H1 (cell line): Measurements from ENCODE around the gene LCN12. TPM values are rescaled to one million over a fixed set of nuclear protein-coding genes. Genes with fewer than 3 reads are reported as not detected.

Source experiments
- CTCF ChIA-PET: fragments of 300-600 bp; sonication (Branson Sonifier 250); formaldehyde crosslinking; loops from one replicate; lab custom pipeline; 2021; ENCODE audit not compliant: partially characterized antibody; lab: Charles Lee
- POLR2A ChIA-PET: fragments of 300-600 bp; sonication (Branson Sonifier 250); formaldehyde crosslinking; loops from one replicate; lab custom pipeline; 2021; ENCODE audit warnings: inconsistent platforms; ENCODE audit not compliant: partially characterized antibody; lab: Charles Lee
- DNase-seq, 2 experiments: peaks; one replicate each; pipeline versions ENCODE4 v3.0.0 to v3.0.0-alpha.2; 2010 to 2022; ENCODE audit warnings: low spot score in 2 of 2, low read depth in 1 of 2, mixed read lengths in 1 of 2
- FAIRE-seq: peaks from 2 replicates; lab custom pipeline; 2011; peaks lifted over from hg19 to GRCh38; lab: Jason Lieb, UNC
- H2AFZ ChIP-seq: 2 replicates; pipeline ENCODE4 v1.8.1; 2012; ENCODE audit warnings: low read length, inconsistent platforms
- H2AK5ac ChIP-seq: 2 replicates; pipeline ENCODE4 v1.6.1; 2013; ENCODE audit warnings: low read depth, low read length
- H2BK120ac ChIP-seq: replicated peaks from 2 replicates; pipeline ENCODE3; 2013; ENCODE audit warnings: low read depth, low read length, inconsistent platforms
- H2BK12ac ChIP-seq: 2 replicates; pipeline ENCODE4 v1.6.1; 2013; ENCODE audit warnings: low read depth, low read length
- H2BK15ac ChIP-seq: 2 replicates; pipeline ENCODE4 v1.6.1; 2013; ENCODE audit warnings: low read length
- H2BK20ac ChIP-seq: 2 replicates; pipeline ENCODE4 v1.6.1; 2013; ENCODE audit warnings: low read length
- H2BK5ac ChIP-seq: 2 replicates; pipeline ENCODE4 v1.6.1; 2013; ENCODE audit warnings: low read depth, low read length
- H3K14ac ChIP-seq: 2 replicates; pipeline ENCODE4 v1.6.1; 2013; ENCODE audit warnings: inconsistent platforms; ENCODE audit not compliant: insufficient read length
- H3K18ac ChIP-seq: 2 replicates; pipeline ENCODE4 v1.6.1; 2013; ENCODE audit warnings: low read length; ENCODE audit errors: extremely low read depth
- H3K23ac ChIP-seq: 2 replicates; pipeline ENCODE4 v1.6.1; 2013; ENCODE audit warnings: inconsistent platforms; ENCODE audit not compliant: insufficient read length
- H3K23me2 ChIP-seq: 2 replicates; pipeline ENCODE4 v1.6.1; 2013; ENCODE audit warnings: low read depth, low read length
- H3K27ac ChIP-seq: 2 replicates; pipeline ENCODE4 v1.6.1; 2011; ENCODE audit warnings: low read depth, low read length, inconsistent platforms
- H3K27me3 ChIP-seq, 4 experiments: replicated peaks in 1 of 4; 1 replicate in 1 of 4; 2 replicates in 3 of 4; pipeline versions ENCODE4 v1.6.1 to v1.8.1; 2011 to 2013; ENCODE audit warnings: low read length in 3 of 4, mild to moderate bottlenecking in 3 of 4, inconsistent platforms in 2 of 4, mixed read lengths in 2 of 4, moderate library complexity in 1 of 4; ENCODE audit not compliant: control insufficient read depth in 3 of 4, insufficient read depth in 3 of 4; ENCODE audit errors: extremely low read depth in 1 of 4
- H3K36me3 ChIP-seq, 4 experiments: 2 replicates each; pipeline versions ENCODE4 v1.6.1 to v1.8.1; 2011 to 2013; ENCODE audit warnings: mild to moderate bottlenecking in 4 of 4, low read length in 3 of 4, moderate library complexity in 2 of 4, control low read depth in 1 of 4, inconsistent platforms in 1 of 4; ENCODE audit not compliant: insufficient read depth in 4 of 4, control insufficient read depth in 2 of 4
- H3K4ac ChIP-seq: replicated peaks from 2 replicates; pipeline ENCODE3; 2013; ENCODE audit warnings: low read length, low read depth, mixed read lengths, inconsistent platforms; ENCODE audit not compliant: insufficient read length
- H3K4me1 ChIP-seq, 4 experiments: replicated peaks in 1 of 4; 1 replicate in 1 of 4; 2 replicates in 3 of 4; pipeline versions ENCODE4 v1.6.1 to v1.8.1; 2011 to 2013; ENCODE audit warnings: low read length in 3 of 4, inconsistent platforms in 2 of 4, mixed read lengths in 1 of 4; ENCODE audit not compliant: insufficient read depth in 4 of 4, control insufficient read depth in 3 of 4
- H3K4me2 ChIP-seq, 2 experiments: 2 replicates each; pipeline versions ENCODE4 v1.6.1 to v1.8.1; 2011 to 2013; ENCODE audit warnings: low read depth in 2 of 2, low read length in 2 of 2, control low read depth in 1 of 2, inconsistent platforms in 1 of 2, mild to moderate bottlenecking in 1 of 2; ENCODE audit not compliant: insufficient read depth in 1 of 2
- H3K4me3 ChIP-seq, 4 experiments: fragments of 200-600, 300-600 bp in 1 of 4; sonication (generic), shearing (Covaris generic), sonication (Bioruptor Twin) in 1 of 4; 2 replicates each; pipeline versions ENCODE4 v1.5.1 to v1.8.1; 2011 to 2016; ENCODE audit warnings: low read length in 4 of 4, low read depth in 3 of 4, control low read depth in 2 of 4, inconsistent platforms in 2 of 4, mild to moderate bottlenecking in 2 of 4, mixed read lengths in 1 of 4, moderate library complexity in 1 of 4; ENCODE audit not compliant: insufficient read depth in 2 of 4; ENCODE audit errors: extremely low read depth in 1 of 4
- H3K56ac ChIP-seq: replicated peaks from 2 replicates; pipeline ENCODE3; 2013; ENCODE audit warnings: low read depth, mild to moderate bottlenecking, mixed read lengths, low read length, inconsistent platforms; ENCODE audit not compliant: insufficient read length
- H3K79me1 ChIP-seq: 2 replicates; pipeline ENCODE4 v1.6.1; 2013; ENCODE audit warnings: low read depth, low read length, control low read depth
- H3K79me2 ChIP-seq, 2 experiments: 2 replicates each; pipeline versions ENCODE4 v1.6.1 to v1.8.1; 2012 to 2013; ENCODE audit warnings: low read length in 2 of 2, mild to moderate bottlenecking in 2 of 2, inconsistent platforms in 1 of 2; ENCODE audit not compliant: insufficient read depth in 2 of 2, control insufficient read depth in 1 of 2
- H3K9ac ChIP-seq, 4 experiments: replicated peaks in 1 of 4; 1 replicate in 1 of 4; 2 replicates in 3 of 4; pipeline versions ENCODE4 v1.6.1 to v1.8.1; 2011 to 2013; ENCODE audit warnings: low read depth in 3 of 4, low read length in 3 of 4, control low read depth in 2 of 4, mild to moderate bottlenecking in 2 of 4, moderate library complexity in 2 of 4, inconsistent platforms in 1 of 4; ENCODE audit errors: extremely low read depth in 1 of 4
- H3K9me3 ChIP-seq, 2 experiments: 2 replicates each; pipeline versions ENCODE4 v1.6.1 to v1.8.1; 2012 to 2013; ENCODE audit warnings: mild to moderate bottlenecking in 2 of 2, moderate library complexity in 2 of 2, control low read depth in 1 of 2, inconsistent platforms in 1 of 2, low read depth in 1 of 2, low read length in 1 of 2, mixed read lengths in 1 of 2; ENCODE audit not compliant: insufficient read depth in 2 of 2
- H4K20me1 ChIP-seq, 2 experiments: replicated peaks in 1 of 2; 2 replicates each; pipeline versions ENCODE3 to v1.8.1; 2011 to 2013; ENCODE audit warnings: inconsistent platforms in 2 of 2, low read length in 2 of 2, mild to moderate bottlenecking in 1 of 2; ENCODE audit not compliant: insufficient read depth in 2 of 2, control insufficient read depth in 1 of 2
- H4K5ac ChIP-seq: 2 replicates; pipeline ENCODE4 v1.6.1; 2013; ENCODE audit warnings: low read length, low read depth, mixed read lengths, inconsistent platforms; ENCODE audit not compliant: insufficient read length
- H4K8ac ChIP-seq: 2 replicates; pipeline ENCODE4 v1.8.0; 2013; ENCODE audit warnings: mild to moderate bottlenecking, moderate library complexity, low read length, inconsistent platforms; ENCODE audit not compliant: insufficient read depth; ENCODE audit errors: extremely low read depth
- H4K91ac ChIP-seq: replicated peaks from 2 replicates; pipeline ENCODE3; 2013; ENCODE audit warnings: low read length, mixed read lengths, inconsistent platforms; ENCODE audit not compliant: insufficient read length
- CHD1 ChIP-seq: IDR thresholded peaks from 2 replicates; pipeline ENCODE4 v1.6.1; 2012; ENCODE audit warnings: low read depth, low read length, improper control_type of control experiment
- WGBS, 2 experiments: shearing (Covaris generic) in 1 of 2; methylation state at CpG; one replicate each; pipeline versions ENCODE4 v1.1.6 to v1.1.7; 2013 to 2015; ENCODE audit warnings: low lambda C conversion rate in 2 of 2, mixed read lengths in 2 of 2, inconsistent platforms in 1 of 2, low coverage in 1 of 2, missing lambda C conversion rate in 1 of 2; ENCODE audit not compliant: insufficient replicate concordance in 2 of 2, insufficient coverage in 1 of 2, insufficient read length in 1 of 2; ENCODE audit errors: extremely low coverage in 1 of 2, missing lambda C conversion rate in 1 of 2; 5-methylcytosine and 5-hydroxymethylcytosine counted together
- polyA plus RNA-seq, 7 experiments: library from polyadenylated mRNA; depleted of rRNA in 3 of 7; stranded (reverse) in 5 of 7; unstranded in 2 of 7; fragments of >200 nt in 5 of 7; fragments of 200-250 nt in 2 of 7; gene quantifications; 1 replicate in 5 of 7; 2 replicates in 1 of 7; 4 replicates in 1 of 7; pipeline versions ENCODE4 v1.2.1 to v1.2.3, GENCODE V29; 2011 to 2013; ENCODE audit warnings: missing spikeins in 2 of 7, mixed read lengths in 2 of 7
- total RNA-seq: library from RNA; stranded (reverse); fragmentation: NEBNext Ultra II Directional; extraction: Animal tissue kit (Norgen Biotek cat#: 25700); gene quantifications from 2 replicates; pipeline ENCODE4 v1.2.1, GENCODE V29; 2021

LCN12 gene
- total and polyA plus RNA-seq, 2 of the 8 experiments (the other 6 are each of a cell fraction or from before 2014, with no cell fraction given): 1.1 to 1.7 TPM

GRCh38 chr9:136940526-136941230 lies 11.4 kb upstream of the LCN12 start:
- Histone ChIP-seq H3K27me3 (no peaks in the 10 kb centered on the region), H3K79me1 (no peaks in the 10 kb centered on the region; the same call in 1 of the 2 replicates), H4K5ac (no peak overlapping the region), H3K4ac (no peak overlapping the region), H3K4me3 (no peak overlapping the region), H3K9ac (no peak overlapping the region), H2BK12ac (no peak overlapping the region), H2BK15ac (no peak overlapping the region), H2AK5ac (no peak overlapping the region), H2BK20ac (no peak overlapping the region), H4K8ac (no peak overlapping the region; the same call in 1 of the 2 replicates), H3K23ac (no peak overlapping the region), H2BK5ac (no peak overlapping the region), H2AFZ (no peak overlapping the region), H3K56ac (no peak overlapping the region), H2BK120ac (no peak overlapping the region), H3K79me2 (peaks cover 0 to 3% of the 10 kb centered on the region in 2 experiments; a peak in 1 of 4 replicates), H3K14ac (no peak overlapping the region), H3K18ac (no peak overlapping the region), H4K91ac (no peak overlapping the region), H3K36me3 (peaks cover 12 to 34% (median 16%) of the 10 kb centered on the region in 4 experiments; a peak in 7 of 8 replicates), H3K4me1 (peaks cover 0 to 11% (median 7%) of the 10 kb centered on the region in 4 experiments; a peak in 5 of 7 replicates), H3K4me2 (no peak overlapping the region), H3K27ac (no peak overlapping the region), H3K9me3 (no peaks in the 10 kb centered on the region), H4K20me1 (peaks cover 7 to 32% of the 10 kb centered on the region in 2 experiments), H3K23me2 (peaks cover 5% of the 10 kb centered on the region; the same call in 1 of the 2 replicates)
- WGBS, 2 experiments: 92% methylated on average over 41 of the region's 42 CpGs; no CpG with 5 or more reads in 1 of the 2 experiments
- FAIRE-seq: no peak
- ChIA-PET POLR2A (no interaction called here), CTCF (no interaction called here)
- no peak for DNase-seq
- no peak for TF ChIP-seq CHD1
